AG04450 (cell line): Measurements from ENCODE around the gene GALNT6. TPM values are rescaled to one million over a fixed set of nuclear protein-coding genes. Genes with fewer than 3 reads are reported as not detected.

Experiments used
- CTCF ChIA-PET: fragments of 300-600, 350-600 bp; formaldehyde crosslinking; extraction: SDS; loops from one replicate; lab custom pipeline; 2022; ENCODE audit warnings: antibody characterized with exemption, inconsistent platforms; lab: Charles Lee
- POLR2A ChIA-PET: fragments of 350-600 bp; formaldehyde crosslinking; extraction: SDS; loops from one replicate; lab custom pipeline; 2021; ENCODE audit warnings: antibody characterized with exemption, inconsistent platforms; lab: Yijun Ruan, JAX
- DNase-seq: peaks from one replicate; pipeline ENCODE4 v3.0.0-alpha.2; 2011; ENCODE audit warnings: low read depth, low spot score
- H3K27ac ChIP-seq: one replicate; pipeline ENCODE4 v1.5.1; 2012; ENCODE audit warnings: low read depth, low read length, control low read depth
- H3K27me3 ChIP-seq: one replicate; pipeline ENCODE4 v1.6.0; 2012; ENCODE audit warnings: low read length; ENCODE audit not compliant: control insufficient read depth, insufficient read depth
- H3K4me3 ChIP-seq: 2 replicates; pipeline ENCODE4 v1.5.1; 2011; ENCODE audit warnings: mild to moderate bottlenecking, low read depth, low read length, control low read depth
- H3K9me3 ChIP-seq: 2 replicates; pipeline ENCODE4 v1.5.1; 2012; ENCODE audit warnings: low read length; ENCODE audit not compliant: control insufficient read depth, insufficient read depth
- CTCF ChIP-seq: IDR thresholded peaks from 2 replicates; pipeline ENCODE4 v1.5.1; 2011; ENCODE audit warnings: low read depth, low read length, control low read depth, inconsistent platforms
- polyA plus RNA-seq: library from polyadenylated mRNA; depleted of rRNA; stranded (reverse); fragments of >200 nt; gene quantifications from 2 replicates; pipeline ENCODE4 v1.2.3, GENCODE V29; 2011; rRNA removed

The GALNT6 gene
- polyA plus RNA-seq, 1 experiment, result 31.1 TPM

GRCh38 chr12:51307655-51308593 is 83.3 kb downstream of the GALNT6 start:
- ChIA-PET POLR2A (no interaction called here), CTCF (interaction anchor here (0.6 to 1.0 kb wide), 2 partner anchors 10 to 33 kb away, joined by 3 to 4 read pairs; no protein-coding TSS in a partner anchor)
- TF ChIP-seq CTCF, result no peak
- H3K9me3 ChIP-seq, result no peaks in the 10 kb centered on the region
- no peak overlapping the region for H3K4me3 ChIP-seq
- peak; percentile 55 for DNase-seq
- no peak overlapping the region for H3K27ac ChIP-seq
- peaks cover 2% of the 10 kb centered on the region for H3K27me3 ChIP-seq

GRCh38 chr12:51306507-51306906 is 84.7 kb downstream of the GALNT6 start:
- TF ChIP-seq CTCF, result no peak
- DNase-seq, result no peak
- no peaks in the 10 kb centered on the region for H3K9me3 ChIP-seq
- ChIA-PET POLR2A (no interaction called here), CTCF (interaction anchor here (0.7 kb wide), 1 partner anchor 7 kb away, joined by 4 read pairs; no protein-coding TSS in a partner anchor)
- H3K27me3 ChIP-seq, result peaks cover 2% of the 10 kb centered on the region
- H3K4me3 ChIP-seq, result no peak overlapping the region
- H3K27ac ChIP-seq, result no peak overlapping the region

Other genes with a start within 250 kb of the GALNT6 start
- gene TFCP2, start 218.3 kb downstream of the GALNT6 start, polyA plus RNA-seq, result 20.8 and 24.9 TPM in 2 replicates
- 3.1 and 4.2 TPM in 2 replicates for gene POU6F1, start 173.3 kb downstream of the GALNT6 start, polyA plus RNA-seq
- 285 and 333 TPM in 2 replicates for gene DAZAP2, start 152.6 kb downstream of the GALNT6 start, polyA plus RNA-seq
- 31.4 and 38.2 TPM in 2 replicates for gene SMAGP, start 121.0 kb downstream of the GALNT6 start, polyA plus RNA-seq
- 0.04 TPM in 1 of 2 replicates, not detected in the other for gene BIN2, start 67.2 kb downstream of the GALNT6 start, polyA plus RNA-seq
- 0.74 and 0.79 TPM in 2 replicates for gene CELA1, start 44.7 kb downstream of the GALNT6 start, polyA plus RNA-seq
- gene SLC4A8, start 33.4 kb upstream of the GALNT6 start, polyA plus RNA-seq, result 6.6 and 6.9 TPM in 2 replicates
- gene SCN8A, start 199.8 kb upstream of the GALNT6 start, polyA plus RNA-seq, result 9.6 and 12.5 TPM in 2 replicates